Activated T-cell treated with anti-CD3 and anti-CD28 coated beads, Interleukin-2, amount 50 U/mL, for 72 hours (primary cell): ENCODE results near the gene SLC26A1. TPM values are rescaled to one million over a fixed set of nuclear protein-coding genes. Genes with fewer than 3 reads are reported as not detected.

Experiments used
- ATAC-seq, 2 donors: fragments of 150-1000 bp; cut with Tn5 transposase; replicated peaks in 1 of 2; 2 replicates each; pipeline ENCODE4 v1.10.0; 2021; ENCODE audit warnings: moderate library complexity in 2 of 2, mild to moderate bottlenecking in 1 of 2
- DNase-seq, 2 donors: peaks; one replicate each; pipeline ENCODE4 v3.0.0; 2021 to 2022; ENCODE audit warnings: mixed read lengths in 1 of 2
- H3K27ac Mint-ChIP-seq: one replicate; pipeline ENCODE4 v1.8.0; 2022; ENCODE audit warnings: mild to moderate bottlenecking, moderate library complexity, mixed read lengths
- H3K27me3 Mint-ChIP-seq: one replicate; pipeline ENCODE4 v1.8.0; 2022; ENCODE audit warnings: low read depth, mixed read lengths
- H3K36me3 Mint-ChIP-seq, 2 donors: one replicate each; pipeline ENCODE4 v1.8.0; 2022; ENCODE audit warnings: mixed read lengths in 2 of 2, mild to moderate bottlenecking in 1 of 2; ENCODE audit not compliant: insufficient read depth in 2 of 2
- H3K4me1 Mint-ChIP-seq: one replicate; pipeline ENCODE4 v1.8.0; 2022; ENCODE audit warnings: low read depth, mixed read lengths
- H3K4me3 Mint-ChIP-seq, 2 donors: one replicate each; pipeline ENCODE4 v1.8.0; 2022; ENCODE audit warnings: mild to moderate bottlenecking in 2 of 2, mixed read lengths in 2 of 2, moderate library complexity in 2 of 2
- H3K9me3 Mint-ChIP-seq, 2 donors: one replicate each; pipeline ENCODE4 v1.8.0; 2022; ENCODE audit warnings: mixed read lengths in 2 of 2
- total RNA-seq, 2 donors: library from RNA; stranded (reverse); gene quantifications; one replicate each; pipeline ENCODE4 v1.2.3, GENCODE V29; 2022

The SLC26A1 gene, protein sequence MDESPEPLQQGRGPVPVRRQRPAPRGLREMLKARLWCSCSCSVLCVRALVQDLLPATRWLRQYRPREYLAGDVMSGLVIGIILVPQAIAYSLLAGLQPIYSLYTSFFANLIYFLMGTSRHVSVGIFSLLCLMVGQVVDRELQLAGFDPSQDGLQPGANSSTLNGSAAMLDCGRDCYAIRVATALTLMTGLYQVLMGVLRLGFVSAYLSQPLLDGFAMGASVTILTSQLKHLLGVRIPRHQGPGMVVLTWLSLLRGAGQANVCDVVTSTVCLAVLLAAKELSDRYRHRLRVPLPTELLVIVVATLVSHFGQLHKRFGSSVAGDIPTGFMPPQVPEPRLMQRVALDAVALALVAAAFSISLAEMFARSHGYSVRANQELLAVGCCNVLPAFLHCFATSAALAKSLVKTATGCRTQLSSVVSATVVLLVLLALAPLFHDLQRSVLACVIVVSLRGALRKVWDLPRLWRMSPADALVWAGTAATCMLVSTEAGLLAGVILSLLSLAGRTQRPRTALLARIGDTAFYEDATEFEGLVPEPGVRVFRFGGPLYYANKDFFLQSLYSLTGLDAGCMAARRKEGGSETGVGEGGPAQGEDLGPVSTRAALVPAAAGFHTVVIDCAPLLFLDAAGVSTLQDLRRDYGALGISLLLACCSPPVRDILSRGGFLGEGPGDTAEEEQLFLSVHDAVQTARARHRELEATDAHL
- total RNA-seq = not detected

DNA sequence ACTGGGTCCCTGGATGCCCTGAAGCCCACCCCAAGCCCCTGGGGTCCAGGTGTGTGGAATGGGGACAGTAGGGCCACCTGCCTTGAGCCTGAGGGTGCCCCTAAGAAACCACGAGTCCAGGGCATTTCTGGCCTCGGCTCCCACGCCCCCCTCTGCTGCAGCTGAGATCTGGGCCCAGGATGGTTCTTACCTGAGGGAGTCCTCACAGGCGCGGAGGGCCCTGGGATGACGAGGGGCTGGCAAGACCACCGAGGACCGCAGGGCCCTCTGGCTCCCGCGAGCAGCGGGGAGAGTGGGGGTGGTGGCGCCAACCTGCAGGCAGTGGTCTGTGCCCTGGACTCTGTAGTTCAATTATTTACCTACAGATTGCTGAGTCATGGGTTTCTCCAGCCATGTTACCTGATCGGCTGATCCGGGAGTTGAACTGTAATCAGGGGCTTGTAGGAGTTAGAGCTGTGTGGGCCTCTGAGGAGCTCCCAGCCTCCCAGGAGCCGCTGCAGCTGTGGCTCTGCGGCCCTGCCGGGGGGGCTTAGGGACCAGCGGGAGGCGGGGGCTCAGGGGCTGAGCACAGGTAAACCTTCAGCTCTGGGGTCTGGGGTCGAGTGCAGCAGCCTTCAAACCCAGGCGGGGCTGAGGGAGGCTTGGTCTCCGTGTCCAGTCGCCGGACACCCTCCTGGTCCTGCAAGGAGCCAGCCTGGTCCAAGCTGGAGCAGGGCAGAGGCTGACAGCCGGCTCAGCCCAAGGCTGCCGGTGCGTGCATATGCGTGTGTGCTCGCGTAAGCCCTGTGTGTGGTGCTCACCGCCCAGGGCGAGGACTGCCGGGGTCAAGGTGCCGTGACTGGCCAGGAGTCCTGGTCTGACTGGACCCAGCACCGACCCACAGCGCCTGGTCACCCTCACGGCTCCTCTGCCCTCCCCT is at the start of gene SLC26A1:
SLC26A1 (minus strand) TSS at position 294 of the 919 bp plus-strand sequence. CDS start 1,701 bp downstream, outside the sequence.
- Mint-ChIP-seq H3K36me3 (no peaks in the 10 kb centered on the region), H3K27ac (no peak within 1 kb of the TSS), H3K4me1 (no peaks in the 10 kb centered on the region), H3K9me3 (no peaks in the 10 kb centered on the region), H3K4me3 (no peak within 1 kb of the TSS), H3K27me3 (peaks cover 12% of the 10 kb centered on the region)
- DNase-seq = no peak
- ATAC-seq = no peak

DNA sequence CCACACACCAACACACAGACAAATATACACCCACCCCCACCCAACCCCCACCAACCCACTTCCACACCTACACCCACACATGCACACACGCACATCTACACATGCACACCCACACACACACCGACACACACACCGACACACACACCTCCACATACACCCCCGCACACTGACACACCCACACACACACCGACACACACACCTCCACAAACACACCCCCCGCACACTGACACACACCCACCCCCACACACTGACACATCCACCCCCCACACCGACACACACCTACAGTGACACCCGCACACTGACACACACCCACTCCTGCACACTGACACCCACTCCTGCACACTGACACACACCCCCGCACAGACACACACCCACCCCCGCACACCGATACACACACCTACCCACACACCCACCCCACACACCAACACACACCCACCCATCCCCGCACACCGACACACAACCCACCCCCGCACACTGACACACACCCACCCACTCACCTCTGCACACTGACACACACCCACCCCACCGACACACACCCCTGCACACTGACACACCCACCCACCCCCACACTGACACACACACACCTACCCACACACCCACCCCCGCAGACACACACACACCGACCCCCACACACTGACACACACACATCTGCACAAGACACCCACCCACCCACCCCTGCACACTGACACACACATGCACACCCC is 49.3 kb upstream of the SLC26A1 start:
- Mint-ChIP-seq H3K27me3 (peaks cover 18% of the 10 kb centered on the region), H3K4me1 (no peaks in the 10 kb centered on the region), H3K4me3 (no peak overlapping the region), H3K27ac (no peak overlapping the region), H3K36me3 (peaks cover 0 to 2% of the 10 kb centered on the region in 2 donors), H3K9me3 (peaks cover 0 to 2% of the 10 kb centered on the region in 2 donors)
- no peak for ATAC-seq
- no peak for DNase-seq

DNA sequence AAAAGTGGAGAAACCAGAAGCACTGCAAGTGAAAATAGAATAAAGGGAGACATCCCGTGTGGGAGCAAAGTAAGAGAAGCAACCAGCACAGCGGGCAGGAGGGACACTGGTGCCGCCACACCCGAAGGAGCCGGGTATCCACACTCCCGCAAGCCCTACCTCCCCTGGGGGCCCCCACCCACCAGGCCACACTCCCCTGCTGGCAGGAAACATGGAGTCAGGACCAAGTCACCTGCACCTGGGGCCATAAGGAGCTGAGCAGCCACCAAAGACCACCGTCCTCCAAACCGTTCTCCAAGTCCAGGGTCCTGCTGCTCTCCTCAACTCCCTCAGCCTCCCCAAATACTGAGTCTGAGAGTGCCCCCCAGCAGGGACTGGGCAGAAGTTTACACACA is 48.7 kb upstream of the SLC26A1 start:
- Mint-ChIP-seq H3K9me3 (peaks cover 0 to 2% of the 10 kb centered on the region in 2 donors), H3K36me3 (peaks cover 0 to 2% of the 10 kb centered on the region in 2 donors), H3K27me3 (peaks cover 14% of the 10 kb centered on the region), H3K4me3 (no peak overlapping the region), H3K27ac (no peak overlapping the region), H3K4me1 (no peaks in the 10 kb centered on the region)
- DNase-seq (no peak), ATAC-seq (no peak)

DNA sequence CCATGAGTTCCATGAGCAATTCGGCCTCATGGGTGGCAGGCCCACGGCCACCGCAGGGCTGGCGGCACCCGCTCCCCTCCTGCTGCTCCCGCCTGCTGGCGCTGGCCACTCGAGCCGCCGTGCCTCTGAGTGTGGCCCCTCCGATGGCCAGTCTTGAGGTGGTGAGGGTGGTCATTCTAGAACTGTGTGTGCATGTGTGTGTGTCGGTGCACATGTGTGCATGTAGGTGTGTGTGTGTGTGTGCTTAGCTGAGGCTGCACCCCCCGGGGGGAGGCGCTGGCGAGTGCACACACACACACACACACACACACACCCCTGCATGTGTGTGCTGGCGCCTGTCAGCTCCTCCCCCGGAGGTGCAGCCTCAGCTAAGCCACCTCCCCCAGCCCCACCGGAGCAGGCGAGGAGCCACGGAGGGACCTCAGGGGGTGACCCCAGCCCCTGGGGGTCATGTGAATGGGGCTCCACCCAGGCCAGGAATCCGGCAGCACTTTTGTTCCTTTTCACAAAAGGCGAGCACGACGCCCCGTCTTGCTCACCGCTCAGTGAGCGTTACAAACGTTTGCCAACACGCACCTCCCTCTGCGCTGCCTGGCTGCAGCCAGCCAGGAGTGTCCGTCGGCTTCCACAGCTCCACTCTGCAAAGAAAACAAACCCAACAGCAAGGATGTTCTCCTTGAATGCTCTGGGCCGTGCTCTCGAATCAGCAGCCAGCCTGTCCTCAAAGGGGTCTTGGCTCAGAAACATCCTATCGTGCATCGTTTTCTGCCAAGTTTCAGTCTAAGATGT is 48.1 kb upstream of the SLC26A1 start:
- Mint-ChIP-seq H3K4me3 (no peak overlapping the region), H3K9me3 (peaks cover 0 to 2% of the 10 kb centered on the region in 2 donors), H3K4me1 (no peaks in the 10 kb centered on the region), H3K27ac (no peak overlapping the region), H3K27me3 (peaks cover 9% of the 10 kb centered on the region), H3K36me3 (no peaks in the 10 kb centered on the region)
- ATAC-seq (no peak), DNase-seq (no peak)

DNA sequence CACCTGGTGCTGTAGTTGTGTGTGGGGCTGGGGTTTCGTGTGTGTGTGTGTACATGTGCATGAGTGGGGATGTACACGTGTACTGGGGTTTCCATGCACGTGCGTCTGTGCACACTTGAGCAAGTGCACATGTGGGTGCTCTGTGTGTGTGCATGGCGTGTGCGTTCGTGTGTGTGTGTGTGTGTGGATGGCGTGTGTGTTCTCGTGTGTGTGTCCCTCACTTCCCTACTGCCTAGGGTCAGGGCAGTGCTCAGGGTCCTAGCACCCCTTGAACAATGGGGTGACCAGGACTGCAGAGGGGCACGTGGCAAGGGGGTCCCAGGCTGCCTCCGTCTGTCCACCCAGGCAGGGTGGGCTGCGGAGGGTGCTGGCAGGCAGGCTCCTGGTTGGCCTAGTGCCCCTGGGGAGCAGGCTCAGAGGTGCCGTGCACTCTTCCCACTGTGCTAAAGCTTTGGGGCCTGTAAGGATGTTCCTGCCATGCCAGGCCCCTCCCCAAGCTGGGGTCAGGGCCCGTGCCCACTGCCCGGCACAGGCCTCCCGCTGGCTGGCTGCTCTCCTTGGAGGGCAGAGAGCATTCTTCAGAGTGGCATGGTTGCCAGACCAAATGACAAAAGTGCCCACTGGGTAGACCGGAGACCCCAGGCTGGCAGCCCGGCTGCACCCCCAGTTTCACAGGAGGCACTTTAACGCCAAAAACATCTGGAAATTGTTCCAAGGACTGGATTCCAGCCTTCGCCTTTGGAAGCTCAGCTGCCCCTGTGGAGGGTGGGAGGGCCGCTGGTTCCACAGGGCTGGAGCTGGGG is 47.3 kb upstream of the SLC26A1 start:
- H3K4me3 Mint-ChIP-seq = no peak overlapping the region
- H3K27me3 Mint-ChIP-seq = peaks cover 8% of the 10 kb centered on the region
- H3K4me1 Mint-ChIP-seq = no peaks in the 10 kb centered on the region
- peaks cover 0 to 2% of the 10 kb centered on the region in 2 donors for H3K9me3 Mint-ChIP-seq
- H3K27ac Mint-ChIP-seq = no peak overlapping the region
- DNase-seq (no peak), ATAC-seq (no peak)
- no peaks in the 10 kb centered on the region for H3K36me3 Mint-ChIP-seq

DNA sequence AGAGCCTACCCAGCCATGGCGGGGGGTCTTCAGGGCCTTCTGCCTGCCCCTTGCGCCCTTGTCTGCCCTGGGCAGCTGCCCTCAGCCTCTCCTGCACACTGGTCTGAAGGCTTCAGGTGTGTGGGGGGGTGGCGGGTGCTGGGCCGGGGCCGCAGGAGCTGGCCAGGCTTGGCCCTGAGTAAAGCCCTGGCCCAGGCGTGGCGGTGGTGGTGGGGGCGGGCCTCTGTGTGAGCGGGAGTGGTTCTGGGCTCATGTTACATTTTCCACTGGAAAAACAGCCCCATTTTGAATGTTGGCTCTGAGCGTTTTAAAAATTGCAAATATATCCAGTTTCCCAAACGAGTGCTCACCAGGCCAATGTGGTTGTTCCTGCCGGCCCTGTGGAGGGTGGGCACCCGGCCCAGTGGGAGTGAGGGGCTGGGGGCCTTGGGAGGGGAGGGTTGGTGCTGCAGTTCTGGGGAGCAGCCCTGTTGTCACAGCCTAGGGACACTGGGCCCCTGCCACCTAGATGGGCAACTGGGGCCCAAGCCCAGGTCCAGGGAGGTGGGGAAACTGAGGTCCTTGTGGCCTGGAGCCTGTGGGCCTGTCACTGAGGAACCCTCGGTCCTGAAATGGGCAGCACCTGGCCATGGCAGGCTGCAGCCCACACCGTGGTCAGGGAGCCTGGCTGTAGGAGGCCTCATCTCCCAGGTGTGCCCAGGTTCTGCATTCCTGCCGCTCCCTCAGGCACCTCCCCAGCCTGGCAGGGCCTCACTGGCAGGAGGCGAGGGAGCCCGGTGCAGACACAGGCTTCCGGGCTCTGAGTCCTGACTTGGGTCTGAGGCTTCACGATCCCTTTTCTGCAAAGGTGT is 46.5 kb upstream of the SLC26A1 start:
- H3K9me3 Mint-ChIP-seq = peaks cover 0 to 2% of the 10 kb centered on the region in 2 donors
- H3K4me1 Mint-ChIP-seq = no peaks in the 10 kb centered on the region
- no peak for ATAC-seq

DNA sequence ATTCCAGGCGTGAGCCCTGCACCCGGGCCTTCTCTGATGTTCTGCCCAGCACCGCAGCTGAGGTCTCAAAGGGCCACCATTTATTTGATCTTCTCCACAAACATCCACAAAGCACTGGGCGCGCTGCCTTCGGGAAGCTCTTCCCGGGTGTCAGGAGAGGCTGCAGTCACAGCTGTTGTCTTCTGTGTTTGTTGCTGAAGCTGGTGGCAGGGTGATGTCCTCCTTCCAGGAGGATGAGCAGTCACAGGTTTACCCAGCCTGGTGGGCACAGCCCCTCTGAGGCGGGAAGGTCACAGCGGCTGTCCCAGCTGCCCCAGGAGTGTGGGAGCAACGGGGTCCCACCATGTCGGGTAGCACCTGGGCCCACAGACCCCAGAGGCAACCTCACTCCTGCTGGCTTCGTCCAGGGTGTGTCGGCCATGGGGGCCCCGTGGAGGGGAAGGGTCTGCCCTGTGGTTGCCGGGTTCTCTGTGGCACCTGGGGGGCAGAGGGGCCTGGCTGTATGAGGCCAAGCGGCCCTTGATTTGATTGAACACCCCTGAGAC is 45.8 kb upstream of the SLC26A1 start:
- Mint-ChIP-seq H3K4me3 (no peak overlapping the region), H3K9me3 (peaks cover 0 to 2% of the 10 kb centered on the region in 2 donors), H3K27me3 (no peaks in the 10 kb centered on the region), H3K4me1 (no peaks in the 10 kb centered on the region), H3K27ac (no peak overlapping the region), H3K36me3 (no peaks in the 10 kb centered on the region)
- DNase-seq (no peak), ATAC-seq (no peak)

More for the DNA sequence above, 46.5 kb upstream of the SLC26A1 start:
- Mint-ChIP-seq H3K27ac (no peak overlapping the region), H3K36me3 (no peaks in the 10 kb centered on the region), H3K4me3 (no peak overlapping the region), H3K27me3 (no peaks in the 10 kb centered on the region)
- no peak for DNase-seq

DNA sequence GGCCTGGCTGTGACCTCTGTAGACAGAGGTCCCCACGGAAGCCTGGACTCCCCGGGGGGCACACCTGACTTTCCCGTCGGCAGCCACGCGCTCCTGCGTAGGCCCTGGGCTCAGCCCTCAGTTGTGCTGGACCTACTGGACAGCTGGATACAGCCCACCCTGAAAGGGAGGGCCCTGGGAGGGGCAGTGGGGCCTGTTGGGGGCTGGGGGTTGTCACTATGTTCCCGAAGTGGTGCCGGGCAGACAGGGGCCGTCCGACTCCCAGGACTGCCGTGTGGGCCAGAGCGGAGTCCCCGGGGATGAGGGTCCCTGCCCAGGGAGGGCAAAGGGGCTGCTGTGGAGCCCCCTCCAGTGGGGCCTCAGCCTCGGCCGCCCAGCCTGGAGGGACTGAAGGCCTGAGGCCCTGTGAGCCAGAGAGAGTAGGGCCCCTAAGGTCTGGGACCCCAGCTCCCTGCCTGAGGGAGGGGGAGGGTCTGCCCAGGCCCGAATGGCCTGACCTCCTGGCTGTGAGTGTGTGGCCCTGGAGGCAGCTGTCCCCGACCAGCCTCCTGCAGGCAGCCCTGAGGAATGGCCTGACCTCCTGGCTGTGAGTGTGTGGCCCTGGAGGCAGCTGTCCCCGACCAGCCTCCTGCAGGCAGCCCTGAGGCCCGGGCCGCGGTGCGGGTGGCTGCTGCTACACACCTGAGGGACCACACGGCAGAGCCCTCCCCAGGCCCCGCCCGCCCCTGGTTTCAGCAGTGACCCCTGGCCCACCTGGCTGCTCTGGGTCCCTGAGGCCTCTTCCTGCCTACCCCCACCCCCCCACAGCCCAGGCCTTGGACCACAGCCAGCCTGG is 44.0 kb upstream of the SLC26A1 start:
- H3K36me3 Mint-ChIP-seq = no peaks in the 10 kb centered on the region
- no peak for DNase-seq
- H3K9me3 Mint-ChIP-seq = no peaks in the 10 kb centered on the region
- no peak overlapping the region for H3K27ac Mint-ChIP-seq
- ATAC-seq = no peak
- no peaks in the 10 kb centered on the region for H3K27me3 Mint-ChIP-seq
- H3K4me3 Mint-ChIP-seq = no peak overlapping the region
- H3K4me1 Mint-ChIP-seq = no peaks in the 10 kb centered on the region

DNA sequence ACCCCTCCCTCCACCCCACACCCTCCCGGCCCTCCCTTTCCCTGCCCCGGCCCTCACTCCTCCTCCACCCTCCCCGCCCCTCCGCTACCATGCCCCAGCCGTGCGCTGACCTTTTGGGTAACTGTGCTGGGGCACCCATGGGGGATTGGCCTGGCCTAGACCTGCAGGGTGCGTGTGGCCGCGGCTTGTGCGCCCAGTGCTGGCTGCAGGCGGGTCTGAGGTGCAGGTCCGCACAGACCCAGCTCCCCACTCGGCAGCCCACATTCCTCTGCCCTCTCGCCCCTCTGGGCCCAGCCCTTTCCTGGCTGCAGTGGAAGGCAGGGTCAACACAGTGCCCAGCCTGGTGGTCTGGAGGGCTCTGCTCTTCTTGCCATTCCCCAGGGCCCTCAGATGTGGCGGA is 42.9 kb upstream of the SLC26A1 start:
- Mint-ChIP-seq H3K36me3 (no peaks in the 10 kb centered on the region), H3K9me3 (no peaks in the 10 kb centered on the region), H3K27ac (no peak overlapping the region), H3K27me3 (no peaks in the 10 kb centered on the region), H3K4me1 (no peaks in the 10 kb centered on the region), H3K4me3 (no peak overlapping the region)
- DNase-seq (no peak), ATAC-seq (no peak)

DNA sequence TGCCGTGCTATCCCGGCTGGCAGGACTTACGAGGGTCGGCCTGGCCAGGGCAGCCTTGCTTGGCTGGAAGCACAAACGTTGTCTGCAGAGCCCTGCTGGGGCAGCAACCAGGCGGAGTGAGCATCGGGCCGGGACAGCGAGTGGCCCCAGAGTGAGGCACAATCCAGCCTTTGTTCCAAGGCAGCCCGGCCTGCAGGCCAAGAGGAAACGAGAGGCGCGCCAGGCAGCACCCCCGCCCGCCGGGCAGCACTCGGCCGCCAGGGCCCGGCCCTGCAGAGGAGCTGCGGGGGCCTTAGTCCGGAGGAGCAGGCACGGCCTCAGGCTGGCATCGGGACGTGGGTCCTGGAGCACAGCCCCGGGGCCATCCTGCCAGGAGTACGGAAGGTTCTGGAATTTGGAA is 42.3 kb upstream of the SLC26A1 start:
- ATAC-seq (no peak), DNase-seq (no peak)
- Mint-ChIP-seq H3K36me3 (no peaks in the 10 kb centered on the region), H3K27ac (no peak overlapping the region), H3K4me3 (no peak overlapping the region), H3K4me1 (no peaks in the 10 kb centered on the region), H3K9me3 (no peaks in the 10 kb centered on the region), H3K27me3 (no peaks in the 10 kb centered on the region)
